Activated CD8-positive, alpha-beta memory T cell treated with anti-CD3 and anti-CD28 coated beads for 24 hours (primary cell): ENCODE data around the gene SP110.
"Not testable (repeated sequence)": the region's sequence is repeated elsewhere in the genome, so short reads cannot be mapped to it uniquely, and the experiment has no call there.

Source experiments
- DNase-seq: peaks from one replicate; pipeline ENCODE4 v3.0.0-alpha.2; 2020

Gene SP110

DNA sequence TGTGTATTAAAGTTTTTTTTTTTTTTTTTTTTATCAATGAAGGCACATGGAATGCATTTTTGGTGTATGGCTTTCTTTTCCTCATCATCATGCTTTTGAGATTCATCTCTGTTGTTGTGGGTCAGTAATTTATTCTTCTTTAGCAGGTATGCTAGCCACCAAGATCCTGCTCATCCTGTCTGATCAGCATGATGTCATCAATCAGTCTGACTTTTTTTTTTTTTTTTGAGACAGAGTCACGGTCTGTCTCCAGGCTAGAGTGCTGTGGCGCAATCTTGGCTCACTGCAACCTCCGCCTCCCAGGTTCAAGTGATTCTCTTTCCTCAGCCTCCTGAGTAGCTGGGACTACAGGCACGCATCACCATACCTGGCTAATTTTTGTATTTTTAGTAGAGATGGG lies 3.0 kb upstream of the SP110 start:
- not testable (repeated sequence) for DNase-seq

DNA sequence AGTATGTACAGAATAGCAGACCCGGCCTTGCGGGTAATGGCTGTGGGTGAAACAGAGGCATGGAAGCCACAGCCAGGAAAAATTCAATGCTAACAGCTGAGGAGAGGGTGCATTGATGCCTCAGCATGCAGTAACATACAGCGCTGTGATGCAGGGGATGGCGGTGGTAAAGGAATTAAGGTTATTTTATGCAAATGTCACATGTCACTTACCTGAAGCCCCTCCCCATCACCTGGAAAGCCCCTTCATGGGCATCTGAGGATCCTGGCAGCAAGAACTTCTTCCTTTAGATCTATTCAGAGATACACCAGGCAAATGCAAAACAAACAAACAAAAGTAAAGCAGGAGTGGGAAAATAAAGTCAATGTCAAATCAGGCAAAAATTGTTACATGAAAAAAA lies 1.7 kb upstream of the SP110 start:
- no peak for DNase-seq

DNA sequence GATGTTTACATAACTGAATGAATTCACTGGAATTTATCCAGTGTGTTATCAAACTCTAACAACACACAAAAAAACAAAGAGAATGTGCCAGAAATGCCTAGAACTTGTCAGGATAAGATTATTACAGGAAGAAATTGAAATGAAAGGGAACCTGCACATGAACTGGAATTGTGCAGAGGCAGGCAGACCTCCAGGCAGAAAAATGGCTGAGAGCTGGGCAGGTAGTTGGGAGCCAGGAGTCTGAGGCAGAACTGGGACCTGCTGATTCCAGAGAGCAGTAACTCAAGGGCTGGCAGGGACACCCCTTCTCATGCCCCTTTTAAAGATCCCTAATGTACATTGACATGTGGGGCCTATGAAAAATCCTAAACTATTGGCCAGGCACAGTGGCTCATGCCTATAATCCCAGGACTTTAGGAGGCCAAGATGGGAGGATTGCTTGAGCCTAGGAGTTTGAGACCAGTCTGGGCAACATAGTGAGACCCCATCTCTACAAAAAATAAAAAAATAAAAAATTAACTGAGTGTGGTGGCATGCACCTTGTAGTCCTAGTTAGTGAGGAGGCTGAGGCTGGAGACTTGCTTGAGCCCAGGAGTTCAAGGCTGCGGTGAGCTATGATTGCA lies 674 bp upstream of the SP110 start:
- no peak for DNase-seq

DNA sequence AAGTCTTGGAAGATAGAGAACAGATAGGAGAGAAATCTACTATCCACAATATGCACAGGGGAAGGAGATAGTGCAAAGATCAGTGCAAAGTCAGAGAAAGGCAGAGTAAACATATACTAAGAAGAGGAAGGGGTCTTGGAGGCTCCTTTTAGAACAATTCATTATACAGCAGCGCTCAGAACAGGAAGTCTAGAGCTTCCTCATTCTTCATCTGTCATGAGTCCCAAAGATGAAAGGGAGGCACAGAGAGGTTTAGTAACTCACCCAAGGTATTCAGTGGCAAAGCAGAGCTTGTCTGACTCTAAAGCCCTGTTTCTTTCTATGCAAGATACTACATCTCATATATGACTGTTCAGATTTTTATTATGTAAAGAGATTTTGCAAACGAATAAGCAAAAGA lies 1.4 kb downstream of the SP110 start:
- DNase-seq: no peak

DNA sequence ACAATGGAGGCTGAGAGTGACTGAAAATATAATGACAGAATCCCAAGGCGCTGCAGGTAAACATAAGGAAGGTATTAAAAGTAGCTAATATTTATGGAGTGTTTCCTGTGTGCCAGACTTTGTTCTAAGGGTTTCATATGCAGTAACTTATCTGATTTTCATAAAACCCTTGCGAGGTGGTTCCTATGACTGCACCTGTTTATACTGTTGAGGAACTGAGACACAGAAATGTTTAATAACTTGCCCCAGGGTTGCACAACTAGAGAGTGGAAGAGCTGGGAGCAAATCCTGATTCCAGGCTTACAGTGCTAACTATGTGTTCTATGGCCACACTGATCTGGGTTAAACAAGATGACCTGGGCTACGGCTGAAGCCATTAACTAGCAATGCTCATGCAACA lies 2.4 kb downstream of the SP110 start:
- no peak for DNase-seq

DNA sequence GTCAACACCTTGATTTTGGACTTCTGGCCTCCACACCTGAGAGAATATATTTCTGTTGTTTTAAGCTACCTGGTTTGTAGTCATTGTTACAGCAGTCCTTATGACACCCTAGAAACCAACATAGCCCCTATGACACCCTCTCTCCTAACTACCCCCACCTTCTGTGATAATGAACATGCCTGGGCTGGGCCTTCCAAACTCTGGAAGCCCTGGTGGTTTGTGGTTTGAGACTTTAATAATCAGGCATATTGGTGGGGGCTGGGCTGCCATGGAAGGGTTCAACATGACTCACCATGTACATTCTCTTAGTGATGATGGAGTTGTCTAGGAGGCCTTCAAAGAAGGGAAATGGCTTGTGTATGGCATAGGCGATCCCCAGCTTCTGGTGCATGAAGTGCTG lies 3.3 kb downstream of the SP110 start:
- DNase-seq: no peak

DNA sequence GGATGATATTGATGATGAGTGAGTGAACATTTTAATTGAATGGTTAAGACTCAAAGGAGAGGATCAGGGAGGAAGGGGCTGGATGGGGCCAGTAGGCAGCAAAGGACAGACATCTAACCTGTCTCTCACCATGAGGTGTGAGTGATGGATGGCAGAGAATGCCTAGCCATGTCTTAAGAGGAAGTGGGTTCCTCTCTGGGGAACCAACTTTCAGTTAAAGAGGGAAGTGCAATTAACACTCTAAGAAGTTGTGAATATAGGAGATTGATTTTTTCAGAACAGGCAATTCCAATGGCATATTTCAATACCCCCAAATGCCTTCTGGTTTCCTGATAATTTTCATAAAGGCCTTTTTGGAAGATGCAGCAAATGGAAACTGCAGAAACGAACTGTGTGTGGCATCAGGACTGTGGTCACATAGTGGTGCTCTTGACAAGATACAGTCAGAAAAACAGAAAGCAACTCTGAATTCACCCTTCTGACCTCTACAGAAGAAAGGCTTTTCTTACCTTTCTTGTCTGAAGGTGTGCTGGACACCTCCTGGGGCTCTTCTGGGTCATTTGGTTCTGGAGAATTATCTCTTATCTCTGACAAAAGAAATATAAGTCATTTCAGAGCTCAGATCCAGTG lies 10.2 kb downstream of the SP110 start:
- DNase-seq: no peak

DNA sequence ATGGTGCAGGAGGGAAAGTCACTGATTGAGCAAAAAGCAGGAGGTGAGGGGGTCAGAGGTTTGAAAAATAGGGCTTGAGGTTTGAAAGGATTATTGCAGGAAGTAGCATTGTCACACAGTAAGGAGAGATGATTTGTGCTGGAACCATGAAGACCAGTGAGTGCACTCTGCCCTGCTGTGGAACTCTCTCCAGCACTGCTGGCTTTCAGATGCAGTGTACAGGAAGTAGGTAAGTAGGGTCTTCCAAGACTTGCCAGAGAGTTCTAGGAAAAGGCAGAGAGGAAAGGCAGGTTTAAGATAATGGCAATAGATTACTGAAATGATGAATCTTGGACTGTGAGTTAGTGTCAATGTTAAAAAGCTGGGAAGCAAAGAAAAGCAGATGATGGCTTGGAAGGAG lies 11.2 kb downstream of the SP110 start:
- no peak for DNase-seq

DNA sequence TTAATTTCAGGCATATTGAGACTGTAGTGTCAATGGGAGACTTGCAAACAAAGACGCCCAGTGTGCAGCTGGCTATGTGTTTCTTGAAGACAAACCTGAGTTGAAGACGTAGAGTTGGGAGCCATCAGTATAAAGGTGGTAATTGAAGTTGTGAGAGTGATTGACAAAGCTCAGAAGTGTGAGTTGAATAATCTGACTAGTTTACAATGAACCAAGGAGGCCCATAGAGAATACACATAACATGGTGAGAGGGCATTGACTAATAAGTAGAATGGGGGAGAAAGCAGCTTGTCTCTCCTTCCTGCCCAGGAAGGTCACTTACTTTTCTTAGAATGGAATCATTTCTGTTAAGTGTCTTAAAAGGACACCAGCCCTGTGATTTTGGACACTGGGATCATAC lies 14.1 kb downstream of the SP110 start:
- DNase-seq: no peak

DNA sequence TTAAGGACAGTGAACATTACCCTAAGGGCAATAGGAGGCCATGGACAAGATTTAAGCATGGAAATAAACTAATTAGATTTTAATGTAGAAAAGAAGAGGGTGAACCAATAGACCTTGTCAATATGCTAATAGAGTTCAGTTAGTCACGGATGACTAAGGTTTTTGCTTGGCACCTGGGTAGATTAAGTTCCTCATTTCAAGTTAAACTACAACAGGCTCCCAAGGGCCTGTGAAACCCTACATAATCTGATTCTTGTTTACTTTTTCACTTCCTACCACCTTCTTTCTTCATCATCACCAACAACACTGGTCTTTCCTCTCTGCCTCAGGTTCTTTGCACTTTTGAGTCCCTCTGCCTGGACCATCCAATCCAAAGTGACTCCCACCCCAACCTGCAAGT lies 14.8 kb downstream of the SP110 start:
- no peak for DNase-seq

DNA sequence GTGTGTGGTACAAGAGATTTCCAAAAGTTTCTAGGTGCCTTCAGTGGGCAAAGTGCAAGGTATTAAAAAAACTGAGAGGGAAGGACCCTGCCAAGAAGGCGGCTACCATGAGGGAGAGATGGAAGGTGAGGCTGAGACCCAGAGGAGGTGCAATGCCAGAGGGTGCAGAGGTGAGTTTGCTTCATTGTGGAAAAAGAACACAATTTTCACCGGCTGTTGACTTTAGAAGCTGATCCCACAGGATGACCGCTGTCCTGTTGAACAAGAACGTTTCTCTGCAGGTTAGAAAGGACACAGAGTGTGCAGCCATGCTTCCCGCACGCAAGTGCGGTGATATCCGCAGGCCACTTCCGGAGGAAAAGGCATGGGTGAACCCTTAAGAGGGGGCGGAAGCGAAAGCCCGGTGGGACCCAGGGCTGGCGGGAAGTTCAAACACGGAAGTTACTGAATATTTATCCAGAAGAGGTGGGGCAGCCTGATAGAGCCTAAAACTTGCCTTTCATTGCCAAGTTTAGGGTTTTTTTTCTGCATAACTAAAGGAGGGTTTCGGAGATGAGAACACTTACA lies 16.6 kb downstream of the SP110 start:
- no peak for DNase-seq

DNA sequence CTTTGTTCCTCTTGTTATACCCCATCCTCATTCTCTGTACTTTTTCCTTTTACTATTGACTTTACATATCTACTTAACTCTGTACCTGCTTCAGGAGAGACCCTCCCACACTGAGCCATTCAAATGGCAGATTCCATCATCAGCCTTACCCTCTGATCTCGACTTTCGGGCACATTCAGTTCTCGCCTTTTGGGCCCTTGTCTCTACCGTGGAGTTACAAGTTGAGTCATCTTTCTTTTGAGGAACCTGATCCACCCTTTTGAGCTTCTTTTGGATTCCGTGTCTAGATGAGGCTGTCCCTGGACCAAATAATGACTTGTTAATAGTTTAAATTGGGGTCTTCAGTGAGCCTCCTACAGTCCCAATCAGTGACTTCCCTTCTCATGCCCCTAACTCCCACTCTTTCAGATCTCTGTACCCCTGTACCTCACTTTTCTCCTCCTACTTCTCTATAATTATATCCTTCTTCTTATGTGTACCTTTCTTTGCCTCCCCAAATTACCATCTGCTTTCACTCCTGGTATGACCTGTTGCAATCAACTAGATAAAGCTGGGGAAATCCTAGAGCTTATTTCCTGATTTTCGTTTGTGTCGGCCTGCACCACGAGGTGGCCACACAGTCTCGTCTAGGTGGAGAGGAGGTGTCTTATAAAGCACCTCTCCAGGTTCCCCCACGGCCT lies 17.2 kb downstream of the SP110 start:
- DNase-seq: no peak

DNA sequence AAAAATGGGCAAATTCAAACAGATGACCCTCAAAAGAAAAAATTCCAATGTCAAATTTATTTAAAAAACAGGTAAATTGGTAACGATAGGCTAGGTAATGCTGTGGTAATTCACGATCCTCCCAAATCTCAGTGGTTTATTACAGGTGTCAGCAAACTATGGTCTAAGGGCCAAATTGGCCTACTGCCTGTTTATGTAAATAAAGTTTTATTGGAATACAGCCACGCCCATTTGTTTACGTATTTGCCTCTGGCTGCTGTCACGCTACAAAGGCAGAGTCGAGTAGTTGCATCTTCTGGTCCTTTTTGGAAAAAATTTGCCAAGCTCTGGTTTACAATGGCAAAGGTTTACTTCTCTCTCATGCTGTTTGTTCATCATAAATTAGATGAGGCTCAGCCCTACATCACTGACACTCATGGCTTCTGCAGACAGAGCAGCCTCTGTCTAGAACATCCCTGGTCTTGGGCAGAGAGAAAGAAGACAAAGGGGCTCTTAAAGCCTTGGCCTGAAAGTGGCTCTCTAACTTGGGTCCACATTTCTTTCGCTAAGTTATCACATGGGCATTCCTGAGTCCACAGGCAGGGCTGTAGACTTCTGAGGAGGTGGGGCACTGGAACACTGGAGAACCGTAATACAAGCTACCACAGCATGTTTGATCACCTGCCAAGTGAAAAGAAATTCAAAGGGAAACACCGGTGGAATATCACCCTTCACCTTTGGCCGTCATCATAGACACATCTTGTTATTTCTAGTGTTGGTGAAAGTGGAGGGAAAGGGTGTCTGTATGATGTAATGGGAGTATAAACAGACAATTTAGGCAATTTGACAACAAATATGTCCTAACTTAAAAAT lies 34.8 kb downstream of the SP110 start:
- DNase-seq: no peak

DNA sequence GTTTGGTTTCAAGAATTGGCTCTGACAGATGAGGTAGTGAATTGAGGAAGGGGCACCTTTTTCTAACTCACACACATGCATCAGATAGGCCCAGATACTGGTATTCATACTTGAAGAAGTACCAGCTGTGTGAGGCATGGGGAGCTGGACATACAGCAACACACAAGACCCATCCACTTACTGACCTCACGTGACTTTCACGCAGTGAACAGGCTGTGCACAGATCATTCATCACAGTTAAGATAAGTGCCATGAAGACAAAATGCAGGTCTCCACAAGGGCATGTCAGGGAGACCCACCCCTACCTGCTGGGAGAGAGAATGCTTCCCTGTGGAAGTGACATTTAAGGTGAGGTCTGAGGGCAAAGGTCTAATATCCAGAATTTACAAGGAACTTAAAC lies 38.6 kb downstream of the SP110 start:
- no peak for DNase-seq

DNA sequence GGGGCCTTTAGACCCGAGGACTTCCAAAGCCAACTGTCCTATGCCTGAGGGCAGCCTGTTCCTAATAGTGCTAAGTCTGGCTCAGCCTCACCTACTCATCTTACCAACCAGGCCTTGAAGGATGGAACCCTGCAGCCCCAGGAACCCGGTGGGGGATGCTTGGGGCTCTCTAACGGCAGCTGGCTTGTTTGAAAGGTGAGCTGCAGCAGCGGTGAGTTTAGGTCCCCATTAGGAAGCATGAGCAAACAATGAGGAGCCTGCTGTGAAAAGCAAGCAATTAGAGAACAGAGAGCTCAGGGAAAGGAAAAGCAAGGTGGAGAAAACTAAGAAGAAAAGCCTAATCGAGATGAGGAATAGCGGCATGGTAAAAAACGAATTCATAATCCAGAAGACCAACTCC lies 39.9 kb downstream of the SP110 start:
- no peak for DNase-seq

DNA sequence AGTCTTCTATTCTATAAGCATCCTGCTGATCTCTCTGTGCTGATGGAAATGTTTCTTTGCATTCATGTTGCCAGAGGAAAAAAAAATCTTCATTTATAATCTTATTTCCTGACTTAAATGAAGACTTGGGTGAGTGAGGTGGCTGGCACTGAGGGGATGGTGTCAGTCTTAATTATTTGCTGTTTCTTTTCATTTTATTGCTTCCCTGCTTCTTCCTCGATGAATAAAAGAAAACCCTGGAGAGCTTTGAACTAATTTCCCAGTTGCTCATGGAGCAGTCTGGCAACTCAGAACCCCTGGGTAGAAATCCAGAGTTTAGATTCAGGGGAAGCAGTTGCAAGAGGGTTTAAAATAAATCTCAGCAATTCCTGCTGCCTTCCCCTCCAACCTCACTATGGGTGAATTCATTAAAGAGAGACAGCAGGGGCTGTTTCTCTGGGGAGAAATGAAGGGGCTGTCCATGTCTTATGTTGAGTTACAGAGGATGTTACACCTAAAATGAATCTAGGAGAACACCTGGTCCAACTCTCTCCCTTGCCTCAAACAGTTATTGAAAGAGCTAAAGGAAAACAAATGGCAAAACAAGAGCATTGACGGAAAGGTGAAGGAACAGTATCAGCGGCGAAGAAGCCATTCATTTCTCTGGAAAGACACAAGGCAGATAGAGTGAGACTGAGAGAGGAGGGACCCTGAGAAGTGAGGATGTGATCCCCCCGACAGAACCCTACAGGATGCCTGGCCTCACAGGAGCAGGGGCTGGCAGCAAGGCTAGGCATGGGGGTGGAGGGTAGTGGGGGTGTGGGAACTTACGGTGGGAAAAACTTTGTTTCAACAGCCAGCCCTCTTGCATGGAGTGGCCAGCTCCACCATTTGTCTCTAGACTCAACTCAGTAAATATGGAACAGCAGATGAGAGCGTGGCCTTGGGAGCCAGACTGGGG lies 41.0 kb downstream of the SP110 start:
- DNase-seq: no peak

DNA sequence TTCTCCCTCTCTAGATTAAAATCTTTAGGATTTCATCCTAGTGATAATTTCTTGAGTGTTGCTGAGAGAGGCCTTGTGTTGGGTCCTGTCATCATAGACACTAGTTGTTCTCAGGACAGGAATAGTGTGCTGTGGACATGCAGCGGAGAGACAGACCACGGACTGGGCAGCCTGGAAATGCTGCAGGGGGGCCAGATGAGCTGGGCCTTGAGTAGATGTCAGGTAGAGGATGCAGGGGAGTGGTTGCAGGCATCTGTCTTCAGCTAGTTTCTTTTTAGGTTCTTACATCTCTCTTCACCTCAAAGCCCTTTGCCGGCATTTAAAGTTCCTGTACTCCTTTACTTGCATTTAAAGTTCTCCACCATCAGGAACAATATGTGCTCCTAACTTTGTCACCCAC lies 42.8 kb downstream of the SP110 start:
- no peak for DNase-seq

DNA sequence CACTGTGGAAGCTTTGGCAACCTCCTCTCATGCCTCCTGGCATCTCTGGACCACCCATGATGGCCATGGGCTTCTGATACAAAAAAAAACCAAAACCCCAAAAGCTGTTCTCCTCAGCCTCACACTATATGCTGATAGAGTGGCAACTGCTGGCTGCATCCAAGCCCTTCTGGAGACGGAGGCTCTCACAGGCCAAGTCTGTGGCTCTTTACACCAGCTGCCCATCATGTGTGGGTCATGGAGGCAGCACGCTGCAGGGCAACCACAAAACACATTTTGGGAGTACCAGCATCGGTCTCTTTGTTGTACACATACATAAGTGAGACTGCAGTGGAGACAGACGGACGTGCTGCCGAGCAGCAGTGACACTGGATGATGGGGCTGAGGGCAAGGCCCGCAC lies 45.3 kb downstream of the SP110 start:
- no peak for DNase-seq

DNA sequence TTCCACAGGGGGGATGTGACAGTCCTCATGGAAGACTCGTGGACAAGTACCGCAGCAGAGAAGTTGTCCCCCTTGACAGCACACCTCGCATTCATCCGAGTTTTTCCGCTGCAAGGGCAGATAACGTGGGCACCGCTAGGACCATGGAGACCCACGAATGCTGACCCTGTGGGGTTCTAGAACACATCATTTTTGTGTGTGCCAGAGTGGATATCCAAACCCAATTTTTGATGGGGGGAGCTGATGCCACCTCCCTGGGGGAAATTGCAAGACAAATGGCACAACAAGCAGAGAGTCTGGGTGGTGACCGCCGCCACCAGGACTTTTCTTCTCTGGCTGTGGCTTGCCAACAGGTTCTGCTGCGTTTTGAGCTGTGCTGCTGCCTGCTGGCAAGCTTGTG lies 46.9 kb downstream of the SP110 start:
- DNase-seq: no peak

DNA sequence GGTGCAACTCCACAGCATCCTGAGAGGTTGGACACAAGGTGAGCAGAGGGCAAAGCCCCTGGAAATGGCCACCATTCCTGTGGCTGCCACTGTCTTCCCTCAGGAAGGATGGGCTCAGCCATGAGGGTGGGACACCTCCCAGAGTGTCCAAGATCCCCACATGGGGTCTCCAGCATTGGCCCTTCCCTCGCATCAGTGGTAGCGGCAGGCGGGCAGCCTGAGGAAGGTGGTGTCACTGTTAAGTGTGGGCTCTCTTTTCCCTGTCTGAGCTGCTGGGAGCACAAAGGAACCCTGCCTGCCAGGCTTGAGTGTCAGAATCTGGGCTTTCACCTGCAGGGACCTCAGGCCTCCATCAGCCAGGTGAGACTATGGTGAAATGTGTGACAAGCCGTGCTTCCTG lies 47.6 kb downstream of the SP110 start:
- no peak for DNase-seq

DNA sequence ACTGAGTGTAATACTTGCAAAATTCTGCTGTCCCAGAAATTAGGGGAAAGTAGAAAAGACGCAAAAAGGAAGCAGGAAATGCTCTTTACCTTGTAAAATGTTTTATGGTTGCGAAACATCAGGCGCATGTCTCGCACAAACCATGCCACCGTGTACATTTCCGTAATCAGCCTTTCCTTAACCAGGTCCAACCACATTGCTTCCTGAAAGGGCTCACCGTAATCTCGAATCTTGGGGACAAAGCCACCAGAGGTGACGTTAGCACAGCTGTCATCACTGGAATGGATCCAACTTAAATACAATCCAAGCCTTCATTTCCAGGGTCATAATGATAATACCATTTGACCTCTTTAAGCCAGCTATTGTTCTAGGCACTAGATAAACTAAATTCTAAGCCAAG lies 49.3 kb downstream of the SP110 start:
- no peak for DNase-seq

DNA sequence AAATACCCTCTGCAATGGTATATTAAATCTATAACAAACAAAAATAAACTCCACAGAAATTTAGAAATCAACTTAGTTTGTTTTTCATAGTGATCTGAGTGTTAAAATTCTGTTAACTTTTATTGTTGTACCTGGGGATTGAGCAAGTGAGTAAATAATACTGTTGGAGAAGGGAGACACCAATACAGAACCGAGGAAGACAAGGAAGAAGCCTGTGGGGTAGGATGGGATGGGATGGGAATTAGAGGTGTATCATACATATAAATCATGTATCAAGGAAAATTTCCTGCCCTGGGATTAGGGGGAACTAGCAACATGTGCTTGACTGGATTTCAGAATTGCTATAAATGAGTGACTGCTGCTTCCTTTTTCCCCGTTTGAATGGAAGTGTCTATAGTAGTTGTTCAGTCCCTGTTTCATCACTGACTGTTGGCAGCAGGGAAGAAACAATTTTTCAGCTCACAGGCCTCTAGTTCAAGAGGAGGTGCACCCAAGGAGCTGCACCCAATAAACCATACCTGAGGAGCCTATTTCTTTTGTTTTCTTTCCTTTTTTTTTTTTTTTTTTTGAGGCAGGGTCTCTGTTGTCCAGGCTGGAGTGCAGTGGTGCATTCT lies 53.1 kb downstream of the SP110 start:
- DNase-seq: no peak
